SU-DHL-6 (cell line): ENCODE measurements around the gene UNC93B1.
A peak's percentile ranks its signal among the peaks of the same experiment; 100 is the strongest.

ENCODE experiments used
- H2AFZ ChIP-seq: fragments of 200-600 bp; sonication (generic); 2 replicates; pipeline ENCODE4 v1.6.1; 2014; ENCODE audit warnings: low read depth, mild to moderate bottlenecking, moderate library complexity, mixed read lengths, antibody characterized with exemption, low read length; ENCODE audit not compliant: severe bottlenecking
- H3F3A ChIP-seq: fragments of 200-600 bp; shearing (Covaris generic); 2 replicates; pipeline ENCODE4 v1.6.0; 2016; ENCODE audit warnings: antibody characterized with exemption, mild to moderate bottlenecking; ENCODE audit not compliant: insufficient read depth
- H3K27ac ChIP-seq: fragments of 200-600 bp; sonication (generic); 2 replicates; pipeline ENCODE4 v1.5.1; 2016; ENCODE audit warnings: low read depth, mild to moderate bottlenecking, low read length, moderate library complexity, mixed read lengths
- H3K27me3 ChIP-seq: fragments of 200-600 bp; sonication (generic), shearing (Covaris generic); 2 replicates; pipeline ENCODE4 v1.6.0; 2014; ENCODE audit warnings: mild to moderate bottlenecking, low read length
- H3K36me3 ChIP-seq: fragments of 200-600 bp; sonication (generic); 2 replicates; pipeline ENCODE4 v1.6.1; 2014; ENCODE audit warnings: mild to moderate bottlenecking, low read length, mixed read lengths
- H3K4me2 ChIP-seq: fragments of 300-600, 200-600 bp; shearing (Covaris generic), sonication (generic); 2 replicates; pipeline ENCODE4 v1.6.0; 2014; ENCODE audit warnings: low read length, low read depth, mild to moderate bottlenecking; ENCODE audit not compliant: poor library complexity, severe bottlenecking
- H3K4me3 ChIP-seq: fragments of 200-600 bp; sonication (generic); 2 replicates; pipeline ENCODE4 v1.5.1; 2014; ENCODE audit warnings: antibody characterized with exemption, low read length, mild to moderate bottlenecking, mixed read lengths; ENCODE audit not compliant: insufficient read depth, poor library complexity, severe bottlenecking
- H3K79me2 ChIP-seq: fragments of 200-600 bp; sonication (generic); 2 replicates; pipeline ENCODE4 v1.6.1; 2014; ENCODE audit warnings: mild to moderate bottlenecking, low read length, moderate library complexity; ENCODE audit not compliant: insufficient read depth
- H3K9ac ChIP-seq: fragments of 200-600 bp; sonication (generic); 2 replicates; pipeline ENCODE4 v1.7.0; 2014; ENCODE audit warnings: mild to moderate bottlenecking, low read length
- H3K9me2 ChIP-seq: fragments of 200-600 bp; sonication (generic); replicated peaks from 2 replicates; pipeline ENCODE4 v1.6.1; 2014; ENCODE audit warnings: low read length; ENCODE audit not compliant: insufficient read depth
- H3K9me3 ChIP-seq: fragments of 200-600 bp; sonication (generic); 2 replicates; pipeline ENCODE4 v1.6.1; 2014; ENCODE audit warnings: low read length, mixed read lengths; ENCODE audit not compliant: insufficient read depth
- H4K20me1 ChIP-seq: fragments of 200-600 bp; sonication (generic); 2 replicates; pipeline ENCODE4 v1.6.1; 2014; ENCODE audit warnings: low read depth, mild to moderate bottlenecking, antibody characterized with exemption, low read length, moderate library complexity, mixed read lengths
- EZH2phosphoT487 ChIP-seq: fragments of 200-600 bp; sonication (generic), shearing (Covaris generic); conservative IDR thresholded peaks from 2 replicates; pipeline ENCODE4 v1.6.1; 2018; ENCODE audit warnings: mild to moderate bottlenecking, antibody characterized with exemption, low read length, moderate library complexity, mixed read lengths
- TF ChIP-seq, protein P1 (sequence below): fragments of 200-600 bp; sonication (generic); IDR thresholded peaks from one replicate; pipeline ENCODE4 v1.5.1; 2017; ENCODE audit warnings: antibody characterized with exemption, mild to moderate bottlenecking, low read length, moderate library complexity; ENCODE audit not compliant: insufficient read depth, poor library complexity, severe bottlenecking

Gene UNC93B1

DNA sequence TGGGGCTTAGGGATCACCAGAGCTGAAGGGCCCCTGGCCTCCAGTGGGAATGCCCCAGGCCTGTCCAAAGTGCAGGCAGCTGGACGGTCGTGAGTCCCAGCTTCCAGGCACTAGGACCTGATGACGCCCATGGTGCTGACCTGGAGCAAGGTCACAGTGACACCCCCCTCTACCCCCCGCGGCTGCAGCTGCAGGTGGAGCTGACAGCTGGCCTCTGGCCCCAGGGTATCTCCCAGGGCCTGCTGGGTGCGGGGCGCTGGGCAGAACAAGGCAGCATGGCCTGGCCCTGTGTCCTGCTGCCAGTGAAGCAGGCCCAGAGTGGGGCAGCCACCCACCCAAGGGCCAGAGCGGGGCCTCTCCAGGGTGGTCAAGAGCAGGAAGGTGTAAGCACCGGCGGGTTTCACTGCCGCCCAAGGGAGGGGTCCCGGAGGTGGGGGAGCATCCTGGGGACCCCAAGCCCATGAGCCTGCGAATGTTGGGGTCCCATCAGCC is 34.4 kb upstream of the UNC93B1 start:
- H3K79me2 ChIP-seq = peaks cover 24% of the 10 kb centered on the region
- H3K4me2 ChIP-seq = peak overlapping the region; percentile 99
- peak overlapping the region; percentile 77 for H3K9ac ChIP-seq
- H3K9me3 ChIP-seq = no peaks in the 10 kb centered on the region
- peak overlapping the region; percentile 78 for H2AFZ ChIP-seq
- TF ChIP-seq EZH2phosphoT487 = no peak
- TF ChIP-seq, protein P1, sequence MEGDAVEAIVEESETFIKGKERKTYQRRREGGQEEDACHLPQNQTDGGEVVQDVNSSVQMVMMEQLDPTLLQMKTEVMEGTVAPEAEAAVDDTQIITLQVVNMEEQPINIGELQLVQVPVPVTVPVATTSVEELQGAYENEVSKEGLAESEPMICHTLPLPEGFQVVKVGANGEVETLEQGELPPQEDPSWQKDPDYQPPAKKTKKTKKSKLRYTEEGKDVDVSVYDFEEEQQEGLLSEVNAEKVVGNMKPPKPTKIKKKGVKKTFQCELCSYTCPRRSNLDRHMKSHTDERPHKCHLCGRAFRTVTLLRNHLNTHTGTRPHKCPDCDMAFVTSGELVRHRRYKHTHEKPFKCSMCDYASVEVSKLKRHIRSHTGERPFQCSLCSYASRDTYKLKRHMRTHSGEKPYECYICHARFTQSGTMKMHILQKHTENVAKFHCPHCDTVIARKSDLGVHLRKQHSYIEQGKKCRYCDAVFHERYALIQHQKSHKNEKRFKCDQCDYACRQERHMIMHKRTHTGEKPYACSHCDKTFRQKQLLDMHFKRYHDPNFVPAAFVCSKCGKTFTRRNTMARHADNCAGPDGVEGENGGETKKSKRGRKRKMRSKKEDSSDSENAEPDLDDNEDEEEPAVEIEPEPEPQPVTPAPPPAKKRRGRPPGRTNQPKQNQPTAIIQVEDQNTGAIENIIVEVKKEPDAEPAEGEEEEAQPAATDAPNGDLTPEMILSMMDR = no peak
- no peaks in the 10 kb centered on the region; the same call in 1 of the 2 replicates for H3F3A ChIP-seq
- H3K36me3 ChIP-seq = no peaks in the 10 kb centered on the region
- H3K4me3 ChIP-seq = peak overlapping the region; percentile 81
- no peaks in the 10 kb centered on the region for H4K20me1 ChIP-seq
- H3K9me2 ChIP-seq = no peaks in the 10 kb centered on the region
- H3K27ac ChIP-seq = peak overlapping the region; percentile 74
- no peaks in the 10 kb centered on the region for H3K27me3 ChIP-seq

DNA sequence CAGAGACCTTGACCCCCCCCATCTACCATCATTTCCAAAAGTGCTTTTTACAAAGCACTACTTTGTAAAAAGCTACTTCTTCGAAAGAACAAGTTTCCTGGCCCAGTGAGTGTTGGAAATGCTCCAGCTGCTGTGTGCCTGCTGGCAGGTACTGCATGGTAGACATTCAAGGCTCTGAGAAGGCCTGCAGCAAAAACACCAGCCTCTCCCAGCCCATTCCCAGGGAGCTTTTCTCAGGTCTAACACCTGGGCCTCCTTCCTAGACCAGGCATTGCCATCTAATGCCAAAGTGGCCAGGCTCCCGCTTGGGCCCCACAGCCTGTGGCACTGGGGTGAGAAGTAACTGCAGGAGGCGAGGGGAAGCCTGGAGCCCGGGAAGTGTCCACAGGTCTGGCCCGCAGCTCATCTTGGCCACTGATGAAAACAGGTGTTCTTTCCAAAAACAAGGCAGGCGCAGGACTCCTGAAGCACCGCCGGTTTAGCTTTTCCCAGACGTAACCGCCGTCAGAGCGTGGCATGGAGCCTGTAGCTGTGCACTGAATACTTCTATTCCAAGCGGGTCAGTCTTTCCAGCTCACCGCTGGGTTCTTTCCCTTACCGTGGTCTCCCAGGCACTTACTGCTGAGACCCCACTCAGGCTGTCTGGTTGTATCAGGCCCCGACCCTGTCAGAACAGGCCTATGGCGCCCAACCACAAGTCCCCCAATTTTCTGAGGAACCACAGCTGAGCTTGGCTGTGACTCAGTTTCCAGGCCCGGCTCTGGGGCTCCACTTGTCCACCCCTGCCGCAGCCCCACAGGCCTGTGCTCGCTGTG is 33.7 kb upstream of the UNC93B1 start:
- H2AFZ ChIP-seq = no peak overlapping the region
- no peak overlapping the region for H3K4me3 ChIP-seq
- peak overlapping the region; percentile 77; the same call in 1 of the 2 replicates for H3K9ac ChIP-seq
- peaks cover 25% of the 10 kb centered on the region for H3K79me2 ChIP-seq
- no peaks in the 10 kb centered on the region for H4K20me1 ChIP-seq
- no peak overlapping the region for H3K4me2 ChIP-seq
- H3K27ac ChIP-seq = peak overlapping the region; percentile 29; the same call in 1 of the 2 replicates
- no peak for TF ChIP-seq EZH2phosphoT487
- no peaks in the 10 kb centered on the region for H3K27me3 ChIP-seq
- H3F3A ChIP-seq = no peaks in the 10 kb centered on the region; the same call in 1 of the 2 replicates
- no peaks in the 10 kb centered on the region for H3K9me3 ChIP-seq
- no peaks in the 10 kb centered on the region for H3K36me3 ChIP-seq
- H3K9me2 ChIP-seq = no peaks in the 10 kb centered on the region

DNA sequence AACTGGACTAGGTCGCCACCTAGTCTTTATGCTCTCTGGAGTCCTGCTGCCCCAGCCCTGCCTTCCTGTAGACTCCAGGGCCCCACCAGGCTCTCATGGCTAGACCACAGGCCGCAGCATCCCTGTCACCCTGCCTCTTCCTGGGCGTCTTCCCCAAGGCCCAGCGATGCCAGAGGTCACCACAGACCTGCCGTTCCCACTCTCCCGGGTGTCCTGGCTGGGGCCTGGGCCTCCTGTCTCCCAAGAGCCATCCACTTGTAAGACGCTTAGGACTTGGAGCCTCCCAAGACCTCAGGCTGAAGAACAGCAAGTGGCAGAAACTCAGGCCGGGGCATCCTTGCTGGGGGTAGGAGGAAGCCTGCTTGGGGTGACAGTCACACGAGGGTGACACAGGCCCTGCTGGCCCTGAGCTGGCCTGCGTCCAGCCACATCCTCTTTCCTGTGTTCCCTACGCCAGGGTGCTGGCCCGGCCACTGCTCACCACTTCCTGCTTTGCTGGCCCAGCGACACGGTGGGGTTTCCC is 32.9 kb upstream of the UNC93B1 start:
- Histone ChIP-seq H3K27me3 (no peaks in the 10 kb centered on the region), H3K79me2 (peaks cover 32% of the 10 kb centered on the region), H3K9me3 (no peaks in the 10 kb centered on the region), H3K4me3 (no peak overlapping the region), H4K20me1 (no peaks in the 10 kb centered on the region), H3K9me2 (no peaks in the 10 kb centered on the region), H3K4me2 (no peak overlapping the region), H3K36me3 (no peaks in the 10 kb centered on the region), H3K27ac (peak overlapping the region; percentile 29; the same call in 1 of the 2 replicates), H3F3A (no peaks in the 10 kb centered on the region; the same call in 1 of the 2 replicates), H3K9ac (no peak overlapping the region), H2AFZ (no peak overlapping the region)
- TF ChIP-seq, protein P1 = no peak
- TF ChIP-seq EZH2phosphoT487 = no peak
